Neural cell (in vitro differentiated cells): ENCODE measurements around the gene CATSPERE. TPM values are rescaled to one million over a fixed set of nuclear protein-coding genes. Genes with fewer than 3 reads are reported as not detected.

Experiments
- H2AFZ ChIP-seq: fragments of 200-600, 300-800 bp; sonication (generic), shearing (Covaris generic); 2 replicates; pipeline ENCODE4 v1.6.0; 2014; ENCODE audit warnings: low read depth, mild to moderate bottlenecking, antibody characterized with exemption, low read length, moderate library complexity
- H3F3A ChIP-seq: fragments of 200-600 bp; shearing (Covaris generic); 2 replicates; pipeline ENCODE4 v1.6.1; 2016; ENCODE audit warnings: mild to moderate bottlenecking, moderate library complexity, mixed read lengths, antibody characterized with exemption, low read length; ENCODE audit not compliant: insufficient read depth, poor library complexity, severe bottlenecking
- H3K27ac ChIP-seq: fragments of 200-600, 300-800 bp; sonication (generic), shearing (Covaris generic); 2 replicates; pipeline ENCODE4 v1.5.1; 2014; ENCODE audit warnings: mild to moderate bottlenecking, low read length, moderate library complexity
- H3K27me3 ChIP-seq: fragments of 300-800, 200-600 bp; sonication (generic), shearing (Covaris generic); 2 replicates; pipeline ENCODE4 v1.6.0; 2014; ENCODE audit warnings: mild to moderate bottlenecking, low read depth, low read length, moderate library complexity; ENCODE audit not compliant: insufficient read depth
- H3K36me3 ChIP-seq: fragments of 300-800, 200-600 bp; sonication (generic), shearing (Covaris generic); 2 replicates; pipeline ENCODE4 v1.5.1; 2014; ENCODE audit warnings: mild to moderate bottlenecking, antibody characterized with exemption, low read length, moderate library complexity; ENCODE audit not compliant: insufficient read depth
- H3K4me2 ChIP-seq: fragments of 300-800, 200-600 bp; sonication (generic), shearing (Covaris generic); 2 replicates; pipeline ENCODE4 v1.6.0; 2014; ENCODE audit warnings: mild to moderate bottlenecking, low read length
- H3K4me3 ChIP-seq: fragments of 300-800, 200-600 bp; sonication (generic), shearing (Covaris generic); 2 replicates; pipeline ENCODE4 v1.5.1; 2014; ENCODE audit warnings: mild to moderate bottlenecking, low read length, moderate library complexity
- H3K79me2 ChIP-seq: fragments of 200-600 bp; shearing (Covaris generic); replicated peaks from 2 replicates; pipeline ENCODE4 v1.6.0; 2014; ENCODE audit warnings: mild to moderate bottlenecking, low read length, moderate library complexity; ENCODE audit not compliant: insufficient read depth
- H3K9ac ChIP-seq: fragments of 300-800, 200-600 bp; sonication (generic), shearing (Covaris generic); 2 replicates; pipeline ENCODE4 v1.6.1; 2016; ENCODE audit warnings: mild to moderate bottlenecking, low read length, mixed read lengths
- H3K9me2 ChIP-seq: fragments of 200-600 bp; shearing (Covaris generic); 2 replicates; pipeline ENCODE4 v1.6.1; 2016; ENCODE audit warnings: mild to moderate bottlenecking, low read length, mixed read lengths; ENCODE audit not compliant: insufficient read depth
- H3K9me3 ChIP-seq: fragments of 200-600, 300-800 bp; sonication (generic), shearing (Covaris generic); 2 replicates; pipeline ENCODE4 v1.6.1; 2016; ENCODE audit warnings: mild to moderate bottlenecking, mixed run types, low read length, moderate library complexity, mixed read lengths
- H4K20me1 ChIP-seq: fragments of 200-600 bp; shearing (Covaris generic); 2 replicates; pipeline ENCODE4 v1.6.1; 2016; ENCODE audit warnings: mild to moderate bottlenecking, mixed run types; ENCODE audit not compliant: insufficient read depth
- CTCF ChIP-seq: fragments of 450-650 bp; IDR thresholded peaks from 2 replicates; pipeline ENCODE4 v1.5.1; 2014; ENCODE audit warnings: antibody characterized with exemption, mild to moderate bottlenecking, moderate library complexity; ENCODE audit not compliant: poor library complexity, severe bottlenecking
- EP300 ChIP-seq: fragments of 450-650 bp; conservative IDR thresholded peaks from 2 replicates; pipeline ENCODE4 v1.6.1; 2014; ENCODE audit warnings: antibody characterized with exemption, mild to moderate bottlenecking, moderate library complexity; ENCODE audit not compliant: poor library complexity, severe bottlenecking
- EZH2 ChIP-seq: fragments of 200-600, 300-800 bp; shearing (Covaris generic), sonication (generic); IDR thresholded peaks from 2 replicates; pipeline ENCODE4 v1.6.1; 2014; ENCODE audit warnings: antibody characterized with exemption, low read length, borderline replicate concordance, mild to moderate bottlenecking; ENCODE audit not compliant: insufficient read depth, poor library complexity, severe bottlenecking
- MXI1 ChIP-seq: fragments of 450-650 bp; conservative IDR thresholded peaks from 2 replicates; pipeline ENCODE4 v1.6.1; 2014; ENCODE audit warnings: antibody characterized with exemption, mild to moderate bottlenecking; ENCODE audit not compliant: poor library complexity, severe bottlenecking
- POLR2AphosphoS5 ChIP-seq: IDR thresholded peaks from 2 replicates; pipeline ENCODE4 v1.6.1; 2012
- RAD21 ChIP-seq: fragments of 450-650 bp; conservative IDR thresholded peaks from 2 replicates; pipeline ENCODE4 v1.6.1; 2014; ENCODE audit warnings: antibody characterized with exemption, mild to moderate bottlenecking, moderate library complexity
- REST ChIP-seq: IDR thresholded peaks from 2 replicates; pipeline ENCODE4 v1.6.1; 2012; ENCODE audit warnings: borderline replicate concordance
- SMC3 ChIP-seq: fragments of 450-650 bp; conservative IDR thresholded peaks from 2 replicates; pipeline ENCODE4 v1.6.1; 2014; ENCODE audit warnings: antibody characterized with exemption, mild to moderate bottlenecking, moderate library complexity; ENCODE audit not compliant: poor library complexity
- TAF1 ChIP-seq: IDR thresholded peaks from 2 replicates; pipeline ENCODE4 v1.6.1; 2012; ENCODE audit warnings: low read depth
- polyA plus RNA-seq: library from polyadenylated mRNA; depleted of rRNA; stranded (reverse); fragments of >200 nt; gene quantifications from 2 replicates; pipeline ENCODE4 v1.2.3, GENCODE V29; 2014

Gene CATSPERE
- polyA plus RNA-seq, 1 donor from 2014 or later, result 5.6 TPM

GRCh38 chr1:244605835-244606370 is 144.8 kb downstream of the CATSPERE start:
- Histone ChIP-seq H3K79me2 (no peaks in the 10 kb centered on the region), H3K9me3 (no peaks in the 10 kb centered on the region), H3K9ac (no peak overlapping the region), H3K27me3 (no peaks in the 10 kb centered on the region), H3K36me3 (no peaks in the 10 kb centered on the region), H3K4me2 (no peak overlapping the region), H3K4me3 (no peak overlapping the region), H2AFZ (no peak overlapping the region), H3K9me2 (no peaks in the 10 kb centered on the region), H4K20me1 (no peaks in the 10 kb centered on the region), H3F3A (no peaks in the 10 kb centered on the region), H3K27ac (no peak overlapping the region)
- no peak for TF ChIP-seq TAF1
- no peak for TF ChIP-seq RAD21
- no peak for TF ChIP-seq EP300
- TF ChIP-seq POLR2AphosphoS5, result no peak
- no peak for TF ChIP-seq REST
- no peak for TF ChIP-seq CTCF
- no peak for TF ChIP-seq EZH2
- no peak for TF ChIP-seq SMC3
- TF ChIP-seq MXI1, result no peak

GRCh38 chr1:244614113-244614836 is 153.2 kb downstream of the CATSPERE start:
- no peaks in the 10 kb centered on the region for H3K36me3 ChIP-seq
- H3K27ac ChIP-seq, result no peak overlapping the region
- no peaks in the 10 kb centered on the region for H3K9me2 ChIP-seq
- no peak overlapping the region for H3K4me3 ChIP-seq
- H2AFZ ChIP-seq, result no peak overlapping the region
- H3K79me2 ChIP-seq, result no peaks in the 10 kb centered on the region
- no peak overlapping the region for H3K9ac ChIP-seq
- no peaks in the 10 kb centered on the region for H3K27me3 ChIP-seq
- H3K9me3 ChIP-seq, result no peaks in the 10 kb centered on the region
- TF ChIP-seq MXI1, result no peak
- no peak for TF ChIP-seq CTCF
- TF ChIP-seq REST, result no peak
- no peaks in the 10 kb centered on the region for H4K20me1 ChIP-seq
- no peak overlapping the region for H3K4me2 ChIP-seq
- no peaks in the 10 kb centered on the region for H3F3A ChIP-seq
